Inferior parietal cortex (tissue), 1 donor: Measurements from ENCODE around the gene OR4D1.
"Not testable (repeated sequence)": the region's sequence is repeated elsewhere in the genome, so short reads cannot be mapped to it uniquely, and the experiment has no call there.

Experiments
- DNase-seq: peaks from one replicate; pipeline ENCODE4 v3.0.0-alpha.2; 2016; ENCODE audit errors: extremely low spot score

Gene OR4D1

DNA sequence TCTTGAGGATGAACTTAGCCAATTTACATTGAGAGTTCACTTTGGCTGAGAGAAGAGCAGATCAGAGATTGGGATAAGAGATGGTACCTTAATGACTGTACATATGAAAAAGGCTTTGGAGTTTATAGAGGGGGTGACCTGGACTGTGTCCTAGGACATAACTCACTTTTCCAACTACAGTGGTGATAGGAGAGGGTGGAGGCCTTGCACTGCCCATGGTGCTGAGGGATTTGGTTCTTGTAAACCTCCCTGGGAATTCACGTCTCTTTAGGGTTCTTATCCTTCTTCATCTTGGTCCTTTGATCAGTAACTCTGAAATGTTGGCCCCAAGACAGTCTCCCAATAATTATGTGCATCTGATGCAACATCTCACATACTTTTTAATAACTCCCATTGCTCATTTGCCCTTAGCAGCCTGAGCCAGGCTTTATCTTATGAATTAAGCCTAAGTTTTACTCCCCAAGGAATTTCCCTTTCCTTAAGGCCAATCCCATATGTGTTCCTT, at the start of gene OR4D1:
OR4D1 (plus strand) TSS at position 455 of the 505 bp plus-strand sequence. CDS start 6,770 bp downstream, outside the sequence.
- DNase-seq: no peak

GRCh38 chr17:58100506-58100905, 47.7 kb upstream of the OR4D1 start:
- DNase-seq: no peak

DNA sequence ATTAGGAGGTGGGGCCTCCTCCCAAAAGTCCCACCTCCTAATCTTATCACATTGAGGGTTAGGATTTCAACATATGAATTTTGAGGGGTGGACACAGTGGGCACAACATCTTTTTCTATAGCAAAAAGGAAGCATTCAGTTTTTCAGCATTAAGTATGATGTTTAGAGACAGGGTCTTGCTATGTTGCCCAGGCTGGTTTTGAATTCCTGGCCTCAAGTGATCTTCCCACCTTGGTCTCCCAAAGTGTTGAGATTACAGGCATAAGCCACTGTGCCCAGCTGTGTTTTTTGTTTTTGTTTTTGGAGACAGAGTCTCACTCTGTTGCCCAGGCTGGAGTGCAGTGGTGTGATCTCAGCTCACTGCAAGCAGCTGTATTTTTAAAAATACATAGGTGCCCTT, 46.3 kb upstream of the OR4D1 start:
- DNase-seq: not testable (repeated sequence)

DNA sequence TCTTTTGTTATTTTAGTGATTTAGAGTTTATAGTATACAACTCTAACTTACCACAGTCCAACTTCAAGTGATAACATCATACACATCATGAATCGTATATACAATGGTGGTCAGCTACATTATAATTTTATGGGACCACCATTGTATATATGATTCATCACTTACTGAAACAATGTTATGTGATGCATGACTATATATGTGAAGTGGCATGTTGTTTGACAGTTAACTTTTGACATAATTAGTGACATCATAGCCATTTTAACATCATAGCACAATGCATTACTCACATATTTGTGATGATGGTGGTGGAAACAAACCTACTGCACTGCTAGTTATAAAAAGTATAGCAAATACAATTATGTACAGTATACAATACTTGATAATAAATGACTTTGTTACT, 43.1 kb upstream of the OR4D1 start:
- DNase-seq: no peak

DNA sequence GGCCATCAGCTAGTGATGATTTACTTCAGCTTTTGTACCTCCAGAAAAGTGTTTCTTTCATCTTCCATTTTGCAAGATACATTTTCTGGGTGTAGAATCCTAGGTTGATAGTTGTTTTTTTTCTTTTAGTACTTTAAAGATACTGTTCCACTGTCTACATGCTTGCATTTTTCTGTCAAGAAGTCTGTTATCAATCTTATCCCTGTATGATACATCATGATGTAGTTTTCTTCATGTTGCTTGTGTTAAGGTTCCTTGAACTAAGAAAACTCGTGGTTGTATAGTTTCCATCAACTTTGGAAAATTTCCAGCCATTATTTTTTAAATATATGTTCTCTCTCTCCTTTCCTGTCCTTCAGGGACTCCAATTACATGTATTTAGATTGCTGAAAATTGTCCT, 40.9 kb upstream of the OR4D1 start:
- DNase-seq: no peak

DNA sequence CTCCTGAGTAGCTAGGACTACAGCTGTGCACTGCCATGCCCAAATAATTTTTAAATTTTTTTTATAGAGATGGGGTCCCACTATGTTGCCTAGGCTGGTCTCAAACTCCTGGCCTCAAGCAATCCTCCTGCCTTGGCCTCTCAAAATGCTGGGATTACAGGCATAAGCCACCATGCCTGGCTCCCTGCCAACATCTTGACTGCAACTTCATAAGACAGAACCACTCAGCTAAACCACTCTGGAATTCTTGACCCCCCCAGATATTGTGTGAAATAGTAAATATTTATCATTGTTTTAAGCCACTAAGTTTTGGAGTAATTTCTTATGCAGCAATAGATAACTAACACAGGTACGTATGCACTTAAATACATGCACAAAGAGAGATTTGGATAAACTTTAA, 39.0 kb upstream of the OR4D1 start:
- DNase-seq: no peak

DNA sequence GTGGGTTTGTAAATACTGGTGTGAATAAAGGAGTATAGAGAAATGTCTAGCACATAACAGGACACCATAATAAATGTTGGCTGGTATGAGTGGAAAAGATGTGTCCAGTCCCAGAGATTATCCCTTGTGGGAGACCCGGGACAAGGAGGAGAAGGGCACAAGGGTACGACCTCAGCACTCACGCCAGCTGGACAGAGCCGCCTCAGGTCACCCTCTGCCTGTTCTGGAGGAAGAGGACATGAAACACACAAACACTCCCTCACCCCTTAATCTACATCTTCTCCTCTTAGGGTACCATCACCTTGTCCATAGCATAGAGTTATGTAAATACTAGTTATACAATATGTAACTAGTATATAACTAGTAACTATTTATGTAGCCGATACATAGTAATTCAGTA, 38.2 kb upstream of the OR4D1 start:
- no peak for DNase-seq

DNA sequence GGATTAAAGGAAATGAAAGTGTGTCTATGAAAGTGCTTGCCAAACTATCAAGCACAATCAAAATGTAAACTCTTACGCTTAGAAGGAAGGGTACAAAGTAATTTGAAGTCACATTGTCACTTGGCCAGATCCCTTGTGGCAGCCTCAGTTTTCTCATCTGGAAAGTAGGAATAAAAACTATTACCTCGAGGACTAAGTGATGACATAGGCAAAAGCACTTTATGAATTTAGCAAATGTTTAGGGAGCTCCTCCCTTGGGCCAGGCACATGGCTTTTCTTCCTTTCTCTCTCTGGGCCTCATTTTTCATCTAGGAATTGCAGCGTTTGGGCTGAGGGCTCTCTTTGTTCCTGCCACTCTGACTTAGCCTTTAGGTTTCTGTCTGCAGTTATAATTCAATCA, 36.5 kb upstream of the OR4D1 start:
- no peak for DNase-seq

GRCh38 chr17:58112970-58113631, 35.1 kb upstream of the OR4D1 start:
- DNase-seq: peak; percentile 92

GRCh38 chr17:58113947-58114346, 34.2 kb upstream of the OR4D1 start:
- no peak for DNase-seq

DNA sequence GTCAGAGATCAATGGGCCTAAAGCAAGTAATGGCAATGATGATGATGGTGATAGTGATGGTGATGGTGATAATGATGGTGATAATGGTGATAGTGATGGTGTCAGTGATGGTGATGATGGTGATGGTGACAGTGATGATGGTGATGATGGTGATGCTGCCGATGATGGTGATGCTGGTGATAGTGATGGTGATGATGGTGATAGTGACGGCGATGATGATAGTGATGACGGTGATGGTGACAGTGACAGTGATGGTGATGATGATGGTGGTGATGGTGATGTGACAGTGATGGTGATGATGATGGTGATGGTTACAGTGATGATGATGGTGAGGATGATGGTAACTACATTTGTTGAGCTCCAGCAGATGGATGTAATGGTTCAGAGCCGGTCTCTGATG, 30.8 kb upstream of the OR4D1 start:
- DNase-seq: no peak

DNA sequence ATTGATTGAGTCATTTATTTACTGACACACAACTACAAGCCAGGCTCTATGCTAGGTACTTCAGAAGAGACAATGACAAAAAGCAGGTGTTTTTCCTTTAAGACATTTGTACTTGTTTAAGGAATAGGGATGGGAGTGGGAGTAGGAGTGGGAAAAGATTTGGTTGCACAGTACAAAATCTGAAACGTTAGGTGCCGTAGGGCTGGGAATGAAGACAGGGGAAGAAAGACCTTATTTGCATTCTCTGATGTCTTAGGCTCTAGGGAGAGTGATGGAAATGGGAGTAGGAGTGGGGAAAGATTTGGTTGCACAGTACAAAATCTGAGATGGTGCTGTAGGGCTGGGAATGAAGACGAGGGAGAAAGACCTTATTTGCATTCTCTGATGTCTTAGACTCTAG, 28.7 kb upstream of the OR4D1 start:
- DNase-seq: no peak

GRCh38 chr17:58120195-58120822, 27.9 kb upstream of the OR4D1 start:
- no peak for DNase-seq

- DNase-seq: peak; percentile 44
Observed at GRCh38 chr17:58121925-58122324, 26.3 kb upstream of the OR4D1 start.

- no peak for DNase-seq
Observed at GRCh38 chr17:58127846-58128245, 20.3 kb upstream of the OR4D1 start.

- not testable (repeated sequence) for DNase-seq
Observed at GRCh38 chr17:58132697-58133096, 15.5 kb upstream of the OR4D1 start.

GRCh38 chr17:58136669-58137279, 11.4 kb upstream of the OR4D1 start:
- no peak for DNase-seq

GRCh38 chr17:58141505-58141904, 6.7 kb upstream of the OR4D1 start:
- DNase-seq: no peak

DNA sequence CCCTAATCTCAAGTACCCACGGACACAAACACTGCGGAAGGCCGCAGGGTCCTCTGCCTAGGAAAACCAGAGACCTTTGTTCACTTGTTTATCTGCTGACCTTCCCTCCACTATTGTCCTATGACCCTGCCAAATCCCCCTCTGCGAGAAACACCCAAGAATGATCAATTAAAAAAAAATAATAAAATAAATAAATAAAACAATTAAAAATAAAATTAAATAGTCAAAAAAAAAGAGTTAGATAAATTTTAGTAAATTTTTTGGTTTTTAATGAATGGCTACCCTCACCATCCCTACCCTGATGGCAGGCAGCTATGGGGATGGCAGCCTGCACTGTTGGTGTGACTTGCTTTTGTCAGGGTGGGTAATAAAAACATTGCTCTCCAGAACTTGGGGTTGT, 4.8 kb upstream of the OR4D1 start:
- not testable (repeated sequence) for DNase-seq

- DNase-seq: no peak
Observed at GRCh38 chr17:58144801-58145200, 3.4 kb upstream of the OR4D1 start.

DNA sequence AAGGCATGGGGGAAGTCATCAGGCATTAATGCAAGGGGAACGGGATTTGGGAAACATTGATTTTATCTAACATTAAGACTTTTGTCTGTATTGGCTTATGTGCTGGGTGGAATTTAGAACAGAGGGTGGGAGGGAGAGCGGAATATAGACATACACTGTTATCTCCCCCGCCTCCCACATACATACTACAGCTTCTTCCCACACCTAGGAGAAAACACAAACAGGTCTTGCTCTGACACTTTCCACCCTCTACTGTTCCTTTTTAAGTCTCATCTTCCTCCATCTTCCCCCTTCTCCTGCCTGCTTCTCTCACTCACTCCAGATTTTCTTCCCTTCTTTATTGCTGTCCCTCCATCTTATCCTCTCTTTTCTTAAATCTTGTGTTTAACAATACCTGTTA, 425 bp downstream of the OR4D1 start:
- no peak for DNase-seq

DNA sequence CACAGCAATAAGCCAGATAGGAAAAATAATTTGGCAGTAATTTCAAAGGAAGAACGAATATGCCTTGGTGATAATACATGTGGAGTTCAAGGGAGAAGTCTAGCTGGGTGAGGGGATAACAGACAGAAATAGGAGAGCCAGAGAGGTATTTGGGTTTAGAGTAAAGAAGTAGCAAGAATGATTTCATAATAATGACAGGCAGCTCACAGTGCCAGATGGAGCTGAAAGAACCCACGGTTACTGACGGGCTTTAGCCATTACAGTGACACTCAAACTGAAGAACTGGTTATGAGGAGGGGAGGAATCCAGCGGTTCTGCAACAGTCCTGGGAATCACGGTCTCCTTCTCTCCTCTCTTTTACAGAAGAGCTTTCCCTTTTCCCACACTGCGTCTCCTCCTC, 2.2 kb downstream of the OR4D1 start:
- no peak for DNase-seq

- no peak for DNase-seq
Observed at GRCh38 chr17:58153046-58153445, 4.9 kb downstream of the OR4D1 start.
